Effector memory CD4-positive, alpha-beta T cell (primary cell): Measurements from ENCODE around the gene NRL.

ENCODE experiments used
- DNase-seq, 3 donors: peaks; one replicate each; pipeline ENCODE4 v3.0.0-alpha.2; 2020
- H3K27ac ChIP-seq: 2 replicates; pipeline ENCODE4 v1.7.0; 2013; ENCODE audit warnings: mild to moderate bottlenecking, low read length, moderate library complexity; ENCODE audit not compliant: insufficient read depth, poor library complexity, severe bottlenecking
- H3K27me3 ChIP-seq: replicated peaks from 2 replicates; pipeline ENCODE4 v1.7.0; 2013; ENCODE audit warnings: mild to moderate bottlenecking, low read length; ENCODE audit not compliant: insufficient read depth, control insufficient read depth, poor library complexity, severe bottlenecking
- H3K36me3 ChIP-seq: 2 replicates; pipeline ENCODE4 v1.7.0; 2013; ENCODE audit warnings: mild to moderate bottlenecking, low read length, moderate library complexity; ENCODE audit not compliant: control insufficient read depth, insufficient read depth
- H3K4me1 ChIP-seq: 2 replicates; pipeline ENCODE4 v1.7.0; 2013; ENCODE audit warnings: low read length, mild to moderate bottlenecking; ENCODE audit not compliant: control insufficient read depth, insufficient read depth, poor library complexity, severe bottlenecking
- H3K4me3 ChIP-seq: 2 replicates; pipeline ENCODE4 v1.7.0; 2013; ENCODE audit warnings: low read length, low read depth, mild to moderate bottlenecking; ENCODE audit not compliant: insufficient read depth, poor library complexity, severe bottlenecking
- H3K9me3 ChIP-seq: 2 replicates; pipeline ENCODE4 v1.7.0; 2013; ENCODE audit warnings: mild to moderate bottlenecking, low read length, moderate library complexity; ENCODE audit not compliant: control insufficient read depth

The NRL gene

GRCh38 chr14:24081739-24082211 lies 33.0 kb downstream of the NRL start:
- H3K9me3 ChIP-seq: no peaks in the 10 kb centered on the region
- no peaks in the 10 kb centered on the region for H3K36me3 ChIP-seq
- no peaks in the 10 kb centered on the region for H3K27me3 ChIP-seq
- DNase-seq: no peak
- H3K27ac ChIP-seq: peak overlapping the region; percentile 43
- peak overlapping the region; percentile 80 for H3K4me3 ChIP-seq
- peaks cover 12% of the 10 kb centered on the region for H3K4me1 ChIP-seq

- Histone ChIP-seq H3K4me1 (peaks cover 12% of the 10 kb centered on the region), H3K27me3 (no peaks in the 10 kb centered on the region), H3K36me3 (no peaks in the 10 kb centered on the region), H3K27ac (peak overlapping the region; percentile 43), H3K4me3 (peak overlapping the region; percentile 80), H3K9me3 (no peaks in the 10 kb centered on the region)
- peak; percentile 25 to 49 (median 43) for DNase-seq
These were observed 33.6 kb downstream of the NRL start for GRCh38 chr14:24080888-24081738.

DNA sequence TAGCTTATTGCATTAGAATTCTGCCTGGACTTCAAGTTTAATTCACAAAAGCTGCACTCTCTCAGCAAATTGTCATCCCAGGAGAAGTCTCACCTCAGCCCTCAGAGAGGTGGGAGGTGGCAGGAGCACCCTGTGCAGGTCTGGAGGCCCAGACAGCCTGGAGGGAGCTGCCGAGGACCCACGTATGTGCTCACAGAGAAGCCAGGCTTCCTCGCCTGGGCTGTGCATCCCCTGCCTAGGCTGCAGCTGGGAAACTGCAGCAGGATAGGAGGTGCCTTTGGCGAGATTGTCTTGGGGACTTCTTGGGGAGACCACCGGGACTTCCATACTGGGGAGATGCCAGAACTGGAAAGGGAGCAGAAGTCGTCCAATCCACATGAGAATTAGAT lies 34.6 kb downstream of the NRL start:
- no peak for DNase-seq
- H3K4me3 ChIP-seq: no peak overlapping the region
- H3K4me1 ChIP-seq: peaks cover 12% of the 10 kb centered on the region
- no peak overlapping the region for H3K27ac ChIP-seq
- H3K9me3 ChIP-seq: no peaks in the 10 kb centered on the region
- H3K36me3 ChIP-seq: no peaks in the 10 kb centered on the region
- H3K27me3 ChIP-seq: no peaks in the 10 kb centered on the region

DNA sequence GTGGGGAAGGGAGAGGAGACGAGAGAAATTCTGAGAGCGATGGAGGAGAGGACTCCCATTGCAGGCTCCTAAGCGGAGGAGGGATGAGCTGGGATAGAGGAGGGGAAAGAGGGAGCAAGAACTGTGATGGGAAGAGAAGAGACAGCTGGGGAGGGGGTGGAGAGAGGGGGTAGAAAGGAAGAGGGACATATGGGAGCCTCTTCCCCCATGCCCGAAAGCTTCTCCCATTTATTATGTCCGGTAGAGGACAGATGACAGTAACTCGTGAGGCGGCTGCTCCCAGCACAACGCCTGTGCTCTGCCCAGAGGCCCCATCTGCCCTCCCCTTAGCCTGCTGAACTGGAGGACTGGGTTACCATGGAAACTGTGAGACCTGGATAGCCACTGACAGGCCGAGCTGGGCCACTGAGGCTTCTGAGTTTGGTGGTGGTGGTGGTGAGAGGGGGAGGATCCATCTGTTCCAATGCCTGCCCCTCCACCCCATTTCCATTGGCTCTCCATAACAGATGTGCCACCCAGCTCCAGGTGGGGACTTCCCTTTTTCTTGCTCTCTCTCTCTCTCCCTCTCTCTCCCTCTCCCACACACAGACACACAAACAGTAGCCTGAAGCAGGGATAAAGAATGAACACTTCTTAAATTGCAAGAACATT lies 35.1 kb downstream of the NRL start:
- Histone ChIP-seq H3K4me3 (no peak overlapping the region), H3K27me3 (no peaks in the 10 kb centered on the region), H3K27ac (no peak overlapping the region)

DNA sequence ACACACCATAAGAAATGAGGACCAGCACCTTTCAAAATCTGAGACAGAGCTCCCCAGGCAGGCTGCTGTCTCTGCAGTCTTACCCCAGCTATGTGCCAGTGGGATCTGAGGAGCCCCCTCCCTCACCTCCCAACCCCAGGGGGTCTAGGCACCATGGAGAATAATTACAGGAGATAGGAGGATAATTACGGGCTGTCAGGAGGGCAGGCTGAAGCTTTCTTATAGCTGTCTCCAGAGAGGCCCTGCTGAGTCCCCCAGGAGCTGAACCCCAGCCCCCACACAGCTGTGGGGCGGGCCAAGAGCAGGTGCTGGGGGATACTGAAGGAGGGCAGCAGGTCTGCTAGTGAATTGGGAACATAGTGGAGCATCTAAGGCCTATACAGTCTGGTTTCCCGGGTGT lies 36.6 kb downstream of the NRL start:
- Histone ChIP-seq H3K27ac (no peak overlapping the region), H3K9me3 (no peaks in the 10 kb centered on the region)

More for the DNA sequence above, 35.1 kb downstream of the NRL start:
- peaks cover 12% of the 10 kb centered on the region for H3K4me1 ChIP-seq
- H3K9me3 ChIP-seq: no peaks in the 10 kb centered on the region
- DNase-seq: no peak
- H3K36me3 ChIP-seq: no peaks in the 10 kb centered on the region

GRCh38 chr14:24077086-24077485 lies 37.7 kb downstream of the NRL start:
- no peak overlapping the region for H3K4me3 ChIP-seq
- H3K36me3 ChIP-seq: no peaks in the 10 kb centered on the region
- H3K4me1 ChIP-seq: peaks cover 12% of the 10 kb centered on the region
- no peaks in the 10 kb centered on the region for H3K9me3 ChIP-seq
- DNase-seq: no peak
- no peaks in the 10 kb centered on the region for H3K27me3 ChIP-seq
- no peak overlapping the region for H3K27ac ChIP-seq

More for the DNA sequence above, 36.6 kb downstream of the NRL start:
- H3K4me3 ChIP-seq: no peak overlapping the region
- no peak for DNase-seq
- no peaks in the 10 kb centered on the region for H3K36me3 ChIP-seq
- peaks cover 12% of the 10 kb centered on the region for H3K4me1 ChIP-seq
- no peaks in the 10 kb centered on the region for H3K27me3 ChIP-seq

DNA sequence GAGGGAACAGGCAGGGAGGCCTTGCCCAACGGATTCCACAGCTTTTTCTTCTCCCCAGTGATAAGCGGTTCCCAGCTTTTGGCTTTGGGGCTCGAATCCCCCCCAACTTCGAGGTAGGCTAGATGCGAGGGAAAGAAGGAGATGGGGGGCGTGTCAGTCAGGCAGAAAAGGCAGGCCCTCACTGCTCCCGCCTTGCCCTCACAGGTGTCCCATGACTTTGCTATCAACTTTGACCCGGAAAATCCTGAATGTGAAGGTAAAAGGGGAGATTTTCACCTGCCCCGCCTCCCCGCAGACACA lies 38.5 kb downstream of the NRL start:
- no peaks in the 10 kb centered on the region for H3K9me3 ChIP-seq
- no peak overlapping the region for H3K4me3 ChIP-seq
- no peak overlapping the region for H3K27ac ChIP-seq
- H3K4me1 ChIP-seq: peaks cover 8% of the 10 kb centered on the region
- no peaks in the 10 kb centered on the region for H3K27me3 ChIP-seq
- no peaks in the 10 kb centered on the region for H3K36me3 ChIP-seq
- no peak for DNase-seq

DNA sequence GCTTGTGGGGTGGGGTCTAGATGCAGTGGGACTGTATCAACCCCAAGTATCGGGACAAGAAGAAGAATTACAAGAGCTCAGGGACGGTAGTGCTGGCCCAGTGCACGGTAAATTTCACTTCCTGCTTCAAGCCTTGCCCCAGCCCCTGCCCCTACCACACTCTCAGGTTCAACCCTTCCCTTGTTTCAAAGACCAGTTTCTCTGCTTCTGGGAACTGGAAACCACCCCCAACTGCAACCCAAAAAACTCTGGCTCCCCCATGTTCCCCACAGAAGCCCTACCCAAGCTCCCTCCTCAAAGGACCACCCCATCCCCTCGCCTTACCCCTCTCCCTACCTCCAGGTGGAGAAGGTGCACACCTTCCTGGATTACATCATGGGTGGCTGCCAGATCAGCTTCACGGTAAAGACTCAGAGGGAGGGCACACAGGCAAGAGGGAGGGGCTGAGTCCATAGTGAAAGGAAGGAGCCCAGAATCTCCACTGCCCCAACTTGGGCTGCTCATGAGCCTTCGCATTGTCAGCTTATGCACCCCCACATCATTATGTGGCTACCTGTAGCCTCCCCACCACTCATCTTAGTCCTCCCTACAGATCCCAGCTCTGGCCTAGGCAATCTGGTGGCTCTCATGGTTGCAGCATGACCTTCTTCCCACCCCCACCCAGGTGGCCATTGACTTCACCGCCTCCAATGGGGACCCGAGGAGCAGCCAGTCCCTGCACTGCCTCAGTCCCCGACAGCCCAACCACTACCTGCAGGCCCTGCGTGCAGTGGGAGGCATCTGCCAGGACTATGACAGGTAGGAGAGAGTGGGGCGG lies 39.1 kb downstream of the NRL start:
- no peak overlapping the region for H3K27ac ChIP-seq
- H3K4me1 ChIP-seq: peaks cover 5% of the 10 kb centered on the region
- no peaks in the 10 kb centered on the region for H3K27me3 ChIP-seq
- H3K4me3 ChIP-seq: no peak overlapping the region
- no peaks in the 10 kb centered on the region for H3K9me3 ChIP-seq
- no peak for DNase-seq
- no peaks in the 10 kb centered on the region for H3K36me3 ChIP-seq

GRCh38 chr14:24074625-24075484 lies 39.9 kb downstream of the NRL start:
- H3K4me1 ChIP-seq: no peaks in the 10 kb centered on the region
- no peak overlapping the region for H3K27ac ChIP-seq
- no peak overlapping the region for H3K4me3 ChIP-seq
- H3K9me3 ChIP-seq: no peaks in the 10 kb centered on the region
- no peaks in the 10 kb centered on the region for H3K36me3 ChIP-seq
- no peak for DNase-seq
- H3K27me3 ChIP-seq: no peaks in the 10 kb centered on the region
